A549 treated with CORT108297 at 1 μM for 4 hours (cell line): ENCODE data around the gene FOXO1. TPM values are rescaled to one million over a fixed set of nuclear protein-coding genes. Genes with fewer than 3 reads are reported as not detected.

ENCODE experiments used
- total RNA-seq: library from RNA; stranded (reverse); fragments of 200-300 nt; extraction: Qiagen RNA extraction; gene quantifications from 5 replicates; pipeline ENCODE4 v1.2.3, GENCODE V29; 2022

The FOXO1 gene
- total RNA-seq, result 3.4 to 4.5 TPM (median 4.2 TPM) in 5 replicates

GRCh38 chr13:40666045-40666932, at the start of gene FOXO1:
Gene FOXO1, minus strand, starts transcription at chr13:40666641. Its CDS starts 429 bp downstream, at chr13:40666212.

Other genes with a start within 250 kb of the FOXO1 start
- gene MRPS31, start 104.5 kb upstream of the FOXO1 start, total RNA-seq, result 13.3 to 16.6 TPM (median 13.8 TPM) in 5 replicates
- gene SLC25A15, start 123.0 kb upstream of the FOXO1 start, total RNA-seq, result 13.7 to 18.7 TPM (median 16.7 TPM) in 5 replicates